ENCODE measurements around the gene C4A. TPM values are rescaled to one million over a fixed set of nuclear protein-coding genes. Genes with fewer than 3 reads are reported as not detected.
"Not testable (repeated sequence)": the region's sequence is repeated elsewhere in the genome, so short reads cannot be mapped to it uniquely, and the experiment has no call there.

The C4A gene
- total RNA-seq, 1 donor from 2014 or later, result 6.1 TPM

- peaks cover 10% of the 10 kb centered on the region for H3K4me1 Mint-ChIP-seq (ENCODE audit: unreplicated experiment)
- peak overlapping the region; percentile 98 for H3K27ac Mint-ChIP-seq (ENCODE audit: unreplicated experiment)
- H3K9me3 Mint-ChIP-seq (ENCODE audit: unreplicated experiment), result no peaks in the 10 kb centered on the region
- peaks cover 18% of the 10 kb centered on the region for H3K36me3 Mint-ChIP-seq (ENCODE audit: low read depth, unreplicated experiment)
- DNase-seq (ENCODE audit: low spot score), result no peak
- peaks cover 8% of the 10 kb centered on the region for H3K27me3 Mint-ChIP-seq (ENCODE audit: unreplicated experiment)
- peak overlapping the region; percentile 87 for H3K4me3 Mint-ChIP-seq (ENCODE audit: unreplicated experiment)
- no peak for TF ChIP-seq CTCF (IDR thresholded peaks at IDR 0.05; ENCODE audit: unreplicated experiment)
Observed at GRCh38 chr6:31972709-31973350, 9.0 kb upstream of the C4A start.

- peaks cover 11% of the 10 kb centered on the region for H3K36me3 Mint-ChIP-seq (ENCODE audit: low read depth, unreplicated experiment)
- H3K4me3 Mint-ChIP-seq (ENCODE audit: unreplicated experiment); H3K27me3 Mint-ChIP-seq (ENCODE audit: unreplicated experiment); H3K27ac Mint-ChIP-seq (ENCODE audit: unreplicated experiment); H3K9me3 Mint-ChIP-seq (ENCODE audit: unreplicated experiment); DNase-seq (ENCODE audit: low spot score); H3K4me1 Mint-ChIP-seq (ENCODE audit: unreplicated experiment): not testable (repeated sequence)
Observed at GRCh38 chr6:31976065-31976464, 5.8 kb upstream of the C4A start.

GRCh38 chr6:31977816-31978431, 3.9 kb upstream of the C4A start:
- TF ChIP-seq CTCF (IDR thresholded peaks at IDR 0.05; ENCODE audit: unreplicated experiment), result no peak
- no peak overlapping the region for H3K27ac Mint-ChIP-seq (ENCODE audit: unreplicated experiment)
- H3K4me1 Mint-ChIP-seq (ENCODE audit: unreplicated experiment), result peaks cover 5% of the 10 kb centered on the region
- peaks cover 5% of the 10 kb centered on the region for H3K27me3 Mint-ChIP-seq (ENCODE audit: unreplicated experiment)
- no peak for DNase-seq (ENCODE audit: low spot score)
- H3K9me3 Mint-ChIP-seq (ENCODE audit: unreplicated experiment), result no peaks in the 10 kb centered on the region
- H3K36me3 Mint-ChIP-seq (ENCODE audit: low read depth, unreplicated experiment), result peaks cover 11% of the 10 kb centered on the region
- no peak overlapping the region for H3K4me3 Mint-ChIP-seq (ENCODE audit: unreplicated experiment)

GRCh38 chr6:31978831-31979230, 3.0 kb upstream of the C4A start:
- no peak for DNase-seq (ENCODE audit: low spot score)
- peaks cover 5% of the 10 kb centered on the region for H3K27me3 Mint-ChIP-seq (ENCODE audit: unreplicated experiment)
- H3K4me1 Mint-ChIP-seq (ENCODE audit: unreplicated experiment), result no peaks in the 10 kb centered on the region
- no peak for TF ChIP-seq CTCF (IDR thresholded peaks at IDR 0.05; ENCODE audit: unreplicated experiment)
- H3K4me3 Mint-ChIP-seq (ENCODE audit: unreplicated experiment), result no peak overlapping the region
- H3K36me3 Mint-ChIP-seq (ENCODE audit: low read depth, unreplicated experiment), result peaks cover 11% of the 10 kb centered on the region
- H3K27ac Mint-ChIP-seq (ENCODE audit: unreplicated experiment), result no peak overlapping the region
- no peaks in the 10 kb centered on the region for H3K9me3 Mint-ChIP-seq (ENCODE audit: unreplicated experiment)

- no peaks in the 10 kb centered on the region for H3K4me1 Mint-ChIP-seq (ENCODE audit: unreplicated experiment)
- H3K27me3 Mint-ChIP-seq (ENCODE audit: unreplicated experiment), result peaks cover 5% of the 10 kb centered on the region
- peaks cover 11% of the 10 kb centered on the region for H3K36me3 Mint-ChIP-seq (ENCODE audit: low read depth, unreplicated experiment)
- H3K4me3 Mint-ChIP-seq (ENCODE audit: unreplicated experiment), result no peak overlapping the region
- no peak overlapping the region for H3K27ac Mint-ChIP-seq (ENCODE audit: unreplicated experiment)
- TF ChIP-seq CTCF (IDR thresholded peaks at IDR 0.05; ENCODE audit: unreplicated experiment), result no peak
- H3K9me3 Mint-ChIP-seq (ENCODE audit: unreplicated experiment), result no peaks in the 10 kb centered on the region
- no peak for DNase-seq (ENCODE audit: low spot score)
Observed at GRCh38 chr6:31979238-31979898, 2.5 kb upstream of the C4A start.

- not testable (repeated sequence) for H3K27me3 Mint-ChIP-seq (ENCODE audit: unreplicated experiment); H3K9me3 Mint-ChIP-seq (ENCODE audit: unreplicated experiment); DNase-seq (ENCODE audit: low spot score); H3K36me3 Mint-ChIP-seq (ENCODE audit: low read depth, unreplicated experiment); H3K27ac Mint-ChIP-seq (ENCODE audit: unreplicated experiment); H3K4me1 Mint-ChIP-seq (ENCODE audit: unreplicated experiment); H3K4me3 Mint-ChIP-seq (ENCODE audit: unreplicated experiment)
Observed at GRCh38 chr6:31980195-31980876, 1.5 kb upstream of the C4A start.

- not testable (repeated sequence) for H3K27me3 Mint-ChIP-seq (ENCODE audit: unreplicated experiment); H3K9me3 Mint-ChIP-seq (ENCODE audit: unreplicated experiment); DNase-seq (ENCODE audit: low spot score); H3K4me1 Mint-ChIP-seq (ENCODE audit: unreplicated experiment); H3K4me3 Mint-ChIP-seq (ENCODE audit: unreplicated experiment); H3K36me3 Mint-ChIP-seq (ENCODE audit: low read depth, unreplicated experiment); H3K27ac Mint-ChIP-seq (ENCODE audit: unreplicated experiment)
Observed at GRCh38 chr6:31980998-31981397, 859 bp upstream of the C4A start.

GRCh38 chr6:31989363-31989762, 7.5 kb downstream of the C4A start:
- not testable (repeated sequence) for H3K4me1 Mint-ChIP-seq (ENCODE audit: unreplicated experiment); H3K36me3 Mint-ChIP-seq (ENCODE audit: low read depth, unreplicated experiment); H3K4me3 Mint-ChIP-seq (ENCODE audit: unreplicated experiment); DNase-seq (ENCODE audit: low spot score); H3K9me3 Mint-ChIP-seq (ENCODE audit: unreplicated experiment); H3K27me3 Mint-ChIP-seq (ENCODE audit: unreplicated experiment); H3K27ac Mint-ChIP-seq (ENCODE audit: unreplicated experiment)

Measured in endothelial cell (in vitro differentiated cells).